CD4-positive, alpha-beta T cell treated with Interleukin-6 at 100 ng/mL for 8 hours (primary cell): ENCODE measurements around the gene ARPC2.
A peak's percentile ranks its signal among the peaks of the same experiment; 100 is the strongest.

Experiments
- DNase-seq: peaks from one replicate; pipeline ENCODE4 v3.0.0-alpha.2; 2020; ENCODE audit warnings: mixed read lengths, low spot score

ARPC2 gene

GRCh38 chr2:218217360-218218267 is 625 bp downstream of the ARPC2 start:
- peak; percentile 47 for DNase-seq

- DNase-seq, result peak; percentile 48
Measured at GRCh38 chr2:218218268-218219185, 1.5 kb downstream of the ARPC2 start.

- DNase-seq, result no peak
Measured at GRCh38 chr2:218219934-218220333, 2.9 kb downstream of the ARPC2 start.

- no peak for DNase-seq
Measured at GRCh38 chr2:218221000-218221399, 4.0 kb downstream of the ARPC2 start.

GRCh38 chr2:218223046-218223445 is 6.1 kb downstream of the ARPC2 start:
- DNase-seq, result peak; percentile 20

- no peak for DNase-seq
Measured at GRCh38 chr2:218224186-218224585, 7.2 kb downstream of the ARPC2 start.

- DNase-seq, result no peak
Measured at GRCh38 chr2:218226903-218227302, 9.9 kb downstream of the ARPC2 start.

- DNase-seq, result no peak
Measured at GRCh38 chr2:218228366-218229090, 11.5 kb downstream of the ARPC2 start.

GRCh38 chr2:218229239-218229638 is 12.2 kb downstream of the ARPC2 start:
- peak; percentile 66 for DNase-seq

GRCh38 chr2:218229851-218230250 is 12.9 kb downstream of the ARPC2 start:
- no peak for DNase-seq

GRCh38 chr2:218230882-218231281 is 13.9 kb downstream of the ARPC2 start:
- DNase-seq, result no peak

- no peak for DNase-seq
Measured at GRCh38 chr2:218233543-218233942, 16.6 kb downstream of the ARPC2 start.

- no peak for DNase-seq
Measured at GRCh38 chr2:218234521-218234920, 17.5 kb downstream of the ARPC2 start.

GRCh38 chr2:218235017-218235416 is 18.0 kb downstream of the ARPC2 start:
- no peak for DNase-seq

- DNase-seq, result no peak
Measured at GRCh38 chr2:218236829-218237228, 19.8 kb downstream of the ARPC2 start.

GRCh38 chr2:218238887-218239286 is 21.9 kb downstream of the ARPC2 start:
- no peak for DNase-seq

GRCh38 chr2:218244204-218244603 is 27.2 kb downstream of the ARPC2 start:
- DNase-seq, result no peak

- DNase-seq, result no peak
Measured at GRCh38 chr2:218244665-218245064, 27.7 kb downstream of the ARPC2 start.

- DNase-seq, result no peak
Measured at GRCh38 chr2:218245214-218245613, 28.2 kb downstream of the ARPC2 start.

- DNase-seq, result no peak
Measured at GRCh38 chr2:218249691-218250090, 32.7 kb downstream of the ARPC2 start.

GRCh38 chr2:218252509-218253231 is 35.7 kb downstream of the ARPC2 start:
- DNase-seq, result no peak
